HG02943 (cell line): ENCODE results near the gene FXYD5.
"Not testable (repeated sequence)": the region's sequence is repeated elsewhere in the genome, so short reads cannot be mapped to it uniquely, and the experiment has no call there.

Experiments used
- ATAC-seq: cut with Tn5 transposase; IDR thresholded peaks from one replicate; pipeline ENCODE4 v1.9.1; 2021; ENCODE audit warnings: mild to moderate bottlenecking, low read depth, moderate library complexity; ENCODE audit not compliant: unreplicated experiment

The FXYD5 gene

DNA sequence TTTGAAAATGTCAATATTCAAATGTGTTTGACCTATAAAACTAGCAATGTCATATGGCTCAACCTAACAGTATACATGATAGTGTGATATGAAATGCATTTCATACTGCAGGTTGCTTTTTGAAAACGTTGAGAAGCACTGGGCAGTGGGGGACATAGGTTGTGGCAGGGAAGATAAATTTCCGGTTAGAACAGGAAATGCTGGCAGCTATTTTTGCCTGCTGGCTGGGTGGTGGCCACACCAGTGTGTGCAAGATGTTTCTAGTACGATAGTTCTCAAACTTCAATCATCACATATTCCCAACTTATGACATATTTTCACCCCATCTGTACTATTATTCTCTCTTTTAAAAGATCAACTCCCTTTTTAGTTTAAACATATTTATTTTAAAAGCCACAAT is 17.2 kb downstream of the FXYD5 start:
- ATAC-seq = no peak

DNA sequence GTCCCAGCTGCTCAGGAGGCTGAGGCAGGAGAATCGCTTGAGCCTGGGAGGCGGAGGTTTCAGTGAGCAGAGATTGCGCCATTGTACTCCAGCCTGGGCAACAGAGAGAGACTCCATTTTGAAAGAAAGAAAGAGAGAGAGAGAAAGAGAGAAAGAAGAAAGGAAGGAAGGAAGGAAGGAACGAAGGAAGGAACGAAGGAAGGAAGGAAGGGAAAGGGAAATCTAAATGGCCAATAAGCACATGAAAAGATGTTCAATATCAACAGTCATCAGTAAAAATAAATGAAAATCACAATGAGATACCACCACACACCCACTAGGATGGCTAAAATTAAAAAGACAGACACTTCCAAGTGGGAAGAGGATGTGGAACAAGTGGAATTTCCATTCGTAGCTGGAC is 19.7 kb downstream of the FXYD5 start:
- ATAC-seq = no peak

DNA sequence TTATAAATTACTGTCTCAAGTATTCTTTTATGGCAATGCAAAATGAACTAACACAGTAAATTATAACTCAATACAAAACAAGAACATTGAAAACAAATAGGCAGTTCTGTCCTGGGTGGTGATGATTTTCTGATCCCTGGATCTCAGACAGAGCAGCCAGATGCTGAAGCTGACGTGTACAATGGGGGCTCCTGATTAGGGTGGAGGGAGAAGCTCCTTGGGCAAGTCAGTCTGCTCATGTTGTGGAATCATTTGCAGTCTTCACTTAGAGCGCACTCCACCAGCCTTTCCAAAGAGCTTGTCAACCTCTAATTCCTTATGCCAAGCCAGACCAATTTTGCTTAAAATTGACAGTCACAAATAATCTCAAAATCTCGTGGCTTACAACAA is 21.6 kb downstream of the FXYD5 start:
- ATAC-seq = no peak

DNA sequence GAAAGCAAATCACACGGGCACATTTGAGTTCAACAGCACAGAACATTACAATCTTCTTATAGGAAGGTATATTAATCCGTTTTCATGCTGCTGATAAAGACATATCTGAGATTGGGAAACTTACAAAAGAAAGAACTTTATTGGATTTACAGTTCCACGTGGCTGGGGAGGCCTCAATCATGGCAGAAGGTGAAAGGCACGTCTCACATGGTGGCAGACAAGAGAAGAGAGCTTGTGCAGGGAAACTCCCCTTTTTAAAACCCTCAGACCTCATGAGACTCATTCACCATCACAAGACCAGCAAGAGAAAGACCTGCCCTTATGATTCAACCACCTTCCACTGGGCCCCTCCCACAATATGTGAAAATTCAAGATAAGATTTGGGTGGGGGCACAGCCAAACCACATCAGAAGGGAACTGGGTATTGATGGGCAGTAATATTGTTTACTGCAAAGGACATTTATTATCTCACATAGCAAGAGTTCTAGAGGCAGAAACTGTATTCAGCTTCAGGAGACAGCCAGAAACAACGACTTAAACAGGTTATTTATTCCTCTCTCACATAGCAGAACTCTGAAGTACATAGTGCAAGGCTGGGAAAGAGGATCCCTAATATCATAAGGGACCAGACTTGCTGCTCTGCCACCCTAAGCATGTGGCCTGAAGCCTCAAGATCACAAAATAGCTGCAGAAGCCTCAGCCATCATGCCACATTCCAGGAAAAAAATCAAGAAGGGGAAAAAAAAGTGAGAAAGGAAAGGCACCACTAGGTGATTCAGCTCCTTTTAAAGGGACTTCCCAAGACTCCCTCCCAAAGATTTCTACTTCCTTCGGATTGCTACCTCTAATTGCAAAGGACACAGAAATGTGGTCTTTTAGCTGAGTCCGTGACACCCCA is 23.1 kb downstream of the FXYD5 start:
- ATAC-seq = no peak

DNA sequence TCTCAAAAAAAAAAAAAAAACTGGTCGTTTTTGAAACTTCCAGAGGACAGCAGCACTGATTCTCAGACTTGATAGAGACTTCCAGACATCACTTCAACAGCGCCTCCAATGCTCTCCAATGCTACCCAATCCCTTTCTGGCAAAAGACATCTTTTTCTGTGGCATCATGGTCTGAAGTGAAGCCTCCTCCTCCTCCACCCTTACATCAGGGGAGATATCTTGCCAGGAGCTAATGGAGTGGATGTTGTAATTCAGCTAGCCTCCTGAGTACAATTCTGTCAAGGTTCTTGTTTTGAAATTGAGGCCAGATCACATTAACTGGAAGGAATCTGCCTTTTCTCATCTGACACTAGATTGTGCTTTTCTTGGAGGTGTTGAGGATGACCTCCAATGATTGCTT is 24.2 kb downstream of the FXYD5 start:
- no peak for ATAC-seq

DNA sequence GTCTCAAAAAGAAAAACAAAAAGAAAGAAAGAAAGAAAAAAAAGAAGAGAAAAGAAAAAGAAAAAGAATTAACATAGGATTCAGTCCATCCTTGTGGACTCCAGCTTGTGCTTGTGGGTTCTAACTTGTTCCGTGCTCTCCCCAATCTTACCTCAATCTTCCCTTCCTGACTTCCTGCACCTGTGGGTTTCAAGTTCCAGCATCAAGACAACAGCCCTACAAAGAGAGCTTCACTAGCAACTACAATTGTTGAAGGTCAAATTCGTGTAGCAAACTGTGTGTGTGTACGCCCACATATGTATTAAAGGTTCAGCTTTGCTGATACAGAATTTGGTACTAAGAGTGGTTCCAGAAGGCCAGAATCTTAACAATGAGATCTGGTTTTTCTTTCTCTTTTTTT is 25.3 kb downstream of the FXYD5 start:
- ATAC-seq = no peak

DNA sequence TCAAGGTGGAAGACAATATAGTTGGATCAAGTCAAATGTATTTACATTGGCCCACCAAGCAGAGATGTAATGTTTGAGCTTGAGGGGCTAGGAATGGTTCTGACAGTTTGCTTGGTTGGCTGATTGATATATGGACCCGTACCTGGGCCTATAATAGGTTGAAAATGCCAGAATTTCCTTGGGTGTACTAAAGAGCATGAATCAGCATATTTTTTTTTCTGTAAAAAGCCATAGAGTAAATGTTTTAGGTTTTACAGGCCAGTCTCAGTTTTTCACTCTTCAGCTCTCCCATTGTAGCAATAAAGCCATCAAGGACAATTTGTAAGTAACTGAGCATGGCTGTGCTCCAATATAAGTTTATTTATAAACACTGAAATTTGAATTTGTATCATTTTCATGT is 26.9 kb downstream of the FXYD5 start:
- no peak for ATAC-seq

DNA sequence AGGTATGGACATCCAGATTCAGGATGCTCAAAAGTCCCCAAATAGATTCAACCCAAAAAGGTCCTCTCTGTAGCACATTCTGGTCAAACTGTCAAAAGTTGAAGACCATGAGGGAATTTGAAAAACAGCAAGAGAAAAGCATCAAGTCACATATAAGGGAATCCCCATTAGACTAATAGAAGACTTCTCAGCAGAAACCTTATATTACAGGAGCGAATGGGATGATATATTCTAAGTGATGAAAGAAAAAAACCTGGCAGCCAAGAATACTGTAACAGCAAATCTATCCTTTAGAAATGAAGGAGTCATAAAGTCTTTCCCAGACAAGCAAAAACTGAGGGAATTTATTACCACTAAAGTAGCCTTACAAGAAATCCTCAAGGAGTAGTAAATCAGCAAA is 29.7 kb downstream of the FXYD5 start:
- ATAC-seq = no peak

DNA sequence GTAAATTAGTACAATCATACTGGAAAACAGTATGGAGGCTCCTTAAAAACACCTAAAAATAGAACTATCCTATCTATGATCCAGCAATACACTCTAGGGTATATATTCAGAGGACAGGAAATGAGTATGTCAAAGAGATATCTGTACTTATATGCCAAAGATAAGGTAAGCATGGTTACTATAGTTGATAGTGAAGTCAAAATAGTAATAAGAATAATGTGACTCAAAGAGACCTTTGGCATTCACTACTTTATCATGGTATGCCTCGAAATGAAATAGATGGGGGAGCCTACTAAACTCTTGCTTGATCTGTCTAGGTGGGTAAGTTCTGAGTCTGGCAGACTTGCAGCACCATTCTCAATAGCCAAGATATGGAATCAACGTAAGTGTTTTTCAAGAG is 30.3 kb downstream of the FXYD5 start:
- no peak for ATAC-seq

DNA sequence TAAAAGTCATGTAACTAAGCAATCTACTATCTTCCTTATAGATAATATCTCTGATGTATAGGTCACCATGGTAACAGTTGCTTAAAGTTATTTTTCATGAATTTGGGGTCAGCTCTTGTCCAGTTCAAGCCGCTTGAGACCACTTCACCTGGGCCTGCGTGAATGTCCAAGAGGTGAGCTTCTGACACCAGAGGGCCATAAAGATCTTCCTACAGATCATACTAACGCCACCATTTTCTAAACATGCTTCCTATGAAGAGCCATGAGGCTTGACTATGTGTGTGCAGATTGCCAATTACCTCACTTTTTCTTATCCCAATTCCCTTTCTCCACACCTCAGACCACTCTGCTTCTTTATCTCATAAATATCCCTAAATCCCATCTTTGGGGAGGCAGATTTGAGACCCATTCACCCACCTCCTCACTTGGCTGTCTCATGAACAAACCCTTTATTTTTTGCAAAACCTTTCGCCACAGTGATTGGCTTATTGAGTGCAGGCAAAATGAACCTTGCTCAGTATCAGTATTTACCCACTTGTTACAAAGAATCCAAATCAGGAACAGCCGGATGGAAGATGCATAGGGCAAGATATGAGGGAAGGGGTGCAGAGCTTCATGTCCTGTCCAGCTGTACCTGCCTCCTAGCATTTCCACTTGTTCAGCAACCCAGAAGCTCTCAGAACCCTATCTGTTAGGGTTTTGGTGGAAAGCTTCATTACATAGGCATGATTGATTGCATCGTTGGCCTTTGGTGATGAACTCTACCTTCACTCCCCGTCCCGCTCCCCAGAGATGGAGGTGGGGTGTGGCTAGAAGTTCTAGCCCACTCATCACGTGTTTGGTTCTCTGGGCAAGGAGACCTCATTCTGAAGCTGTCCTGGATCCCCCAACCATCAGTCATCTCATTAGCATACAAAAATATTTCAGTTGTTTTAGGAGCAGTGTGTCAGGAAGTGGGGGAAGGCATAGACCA is 39.8 kb downstream of the FXYD5 start:
- no peak for ATAC-seq

DNA sequence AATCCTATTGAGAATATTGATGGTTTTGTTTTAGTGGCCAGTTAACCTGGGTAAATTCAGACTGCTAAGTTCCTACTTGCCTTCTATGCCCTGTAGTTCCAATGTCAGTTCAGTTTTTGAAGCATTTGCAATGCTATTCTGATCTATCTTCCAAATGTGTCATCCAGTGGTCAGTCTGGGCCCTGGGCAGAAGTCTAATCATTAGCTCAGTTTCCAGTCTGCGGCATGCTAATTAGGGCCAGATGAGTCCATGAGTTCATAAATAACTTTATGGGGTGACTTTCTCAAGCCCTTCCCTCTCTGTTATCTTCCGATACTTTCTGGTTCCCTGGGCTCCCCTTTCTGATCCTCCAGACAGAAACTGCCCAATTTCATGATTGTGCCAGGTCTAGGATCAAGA is 41.3 kb downstream of the FXYD5 start:
- no peak for ATAC-seq

DNA sequence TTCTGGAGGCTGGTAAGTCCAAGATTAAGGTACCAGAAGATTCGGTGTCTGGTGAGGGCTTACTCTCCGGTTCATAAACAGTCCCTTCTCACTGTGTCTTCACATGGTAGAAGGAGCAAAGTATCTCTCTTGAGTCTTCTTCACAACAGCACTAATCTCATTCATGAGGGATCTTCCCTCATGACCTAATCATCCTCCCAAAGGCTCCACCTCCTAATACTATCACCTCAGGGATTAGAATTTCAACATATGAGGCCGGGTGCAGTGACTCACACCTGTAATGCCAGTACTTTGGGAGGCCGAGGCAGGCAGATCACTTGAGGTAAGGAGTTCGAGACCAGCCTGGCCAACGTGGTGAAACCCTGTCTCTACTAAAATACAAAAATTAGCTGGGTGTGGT is 42.3 kb downstream of the FXYD5 start:
- not testable (repeated sequence) for ATAC-seq

DNA sequence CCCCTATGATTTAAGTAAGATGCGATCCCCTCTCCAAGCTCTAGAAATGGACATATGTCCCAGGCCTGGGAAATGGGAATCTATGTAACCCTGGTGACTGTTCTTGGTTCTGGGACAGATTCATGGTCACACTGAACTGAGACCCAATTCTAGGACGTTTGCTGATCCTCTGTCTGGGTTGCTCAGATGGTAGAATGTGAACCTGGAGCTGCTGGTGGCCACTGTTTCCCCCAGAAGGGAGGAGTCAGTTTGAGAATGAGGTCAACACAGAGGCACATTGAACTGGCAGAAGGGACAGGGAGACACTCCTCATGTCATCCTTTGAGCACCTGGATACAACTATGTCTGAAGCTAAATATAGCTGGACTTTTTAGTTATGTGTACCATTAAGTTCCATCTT is 44.9 kb downstream of the FXYD5 start:
- no peak for ATAC-seq

DNA sequence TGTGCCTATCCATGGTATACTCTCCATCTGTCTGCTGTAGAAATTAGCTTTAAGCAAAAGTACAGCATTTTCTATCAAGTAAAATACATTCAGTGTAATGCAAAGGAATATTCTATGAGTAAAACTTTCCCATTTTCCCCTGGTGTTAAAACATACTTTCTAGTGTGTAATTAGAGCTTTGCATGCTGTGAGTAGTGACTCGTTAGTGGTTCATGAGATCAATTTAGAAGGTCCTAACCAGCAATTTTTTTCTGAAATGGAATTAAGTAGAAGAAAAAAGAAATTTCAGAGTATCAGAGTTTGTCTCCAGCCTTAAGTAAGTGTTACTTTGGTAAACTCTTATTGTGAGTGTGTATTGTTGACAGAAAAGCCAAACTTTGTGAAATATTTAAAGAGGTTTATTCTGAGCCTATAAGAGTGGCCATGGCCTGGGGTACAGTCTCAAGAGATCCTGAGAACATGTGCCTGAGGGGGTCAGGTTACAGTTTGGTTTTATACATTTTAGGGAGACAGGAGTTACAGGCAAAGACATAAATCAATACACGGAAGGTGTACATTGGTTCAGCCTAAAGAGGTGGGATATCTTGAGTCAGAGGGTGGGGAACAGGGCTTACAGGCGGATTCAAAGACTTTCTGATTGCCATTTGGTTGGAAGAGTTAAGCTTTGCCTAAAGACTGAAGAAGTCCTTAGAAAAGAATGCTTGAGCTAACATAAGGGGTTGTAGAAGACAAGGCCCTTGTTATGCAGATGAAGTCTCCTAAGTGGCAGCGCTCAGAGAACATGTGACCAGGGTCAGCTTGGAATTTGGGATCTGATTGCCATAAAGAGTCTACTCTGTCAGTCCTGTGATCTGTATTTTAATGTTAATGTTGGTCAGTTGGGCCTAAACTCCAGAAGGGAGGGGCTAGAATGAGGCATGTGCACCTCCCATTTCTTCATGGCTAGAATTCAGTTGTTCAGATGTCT is 48.5 kb downstream of the FXYD5 start:
- no peak for ATAC-seq

DNA sequence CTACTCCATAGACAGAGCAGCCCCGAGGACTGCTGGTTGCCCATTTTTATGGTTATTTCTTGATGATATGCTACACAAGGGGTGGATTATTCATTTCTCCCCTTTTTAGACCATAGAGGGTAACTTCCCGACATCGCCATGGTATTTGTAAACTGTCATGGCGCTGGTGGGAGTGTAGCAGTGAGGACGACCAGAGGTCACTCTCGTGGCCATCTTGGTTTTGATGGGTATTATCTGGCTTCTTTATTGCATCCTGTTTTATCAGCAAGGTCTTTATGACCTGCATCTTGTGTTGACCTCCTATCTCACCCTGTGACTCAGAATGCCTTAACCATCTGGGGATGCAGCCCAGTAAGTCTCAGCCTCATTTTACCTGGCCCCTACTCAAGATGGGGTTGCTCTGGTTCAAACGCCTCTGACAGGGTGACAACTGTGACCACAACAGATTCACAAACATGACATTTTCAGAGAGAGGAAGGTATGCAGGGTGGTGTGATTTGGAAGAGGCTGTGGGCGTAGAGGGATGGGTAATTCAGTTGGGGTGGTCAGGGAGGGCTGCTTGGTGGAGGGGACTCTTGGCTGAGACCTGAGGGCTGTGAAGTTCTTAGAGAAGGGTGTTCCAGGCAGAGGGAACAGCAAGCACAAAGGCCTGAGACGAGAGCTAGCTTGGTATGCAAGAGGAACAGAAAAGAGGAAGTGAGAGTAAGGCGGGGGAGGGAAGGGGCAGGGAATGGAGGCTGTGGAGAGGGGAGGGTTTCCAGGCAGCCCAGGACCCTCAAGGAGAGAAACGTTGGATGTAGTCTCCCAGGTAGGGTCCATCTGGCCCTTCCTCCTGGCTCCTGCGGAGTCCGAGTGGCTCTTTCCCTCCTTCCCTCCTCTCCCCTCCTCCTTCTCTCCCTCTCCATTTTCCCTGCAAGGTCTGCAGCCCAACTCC is 50.5 kb downstream of the FXYD5 start:
- no peak for ATAC-seq

DNA sequence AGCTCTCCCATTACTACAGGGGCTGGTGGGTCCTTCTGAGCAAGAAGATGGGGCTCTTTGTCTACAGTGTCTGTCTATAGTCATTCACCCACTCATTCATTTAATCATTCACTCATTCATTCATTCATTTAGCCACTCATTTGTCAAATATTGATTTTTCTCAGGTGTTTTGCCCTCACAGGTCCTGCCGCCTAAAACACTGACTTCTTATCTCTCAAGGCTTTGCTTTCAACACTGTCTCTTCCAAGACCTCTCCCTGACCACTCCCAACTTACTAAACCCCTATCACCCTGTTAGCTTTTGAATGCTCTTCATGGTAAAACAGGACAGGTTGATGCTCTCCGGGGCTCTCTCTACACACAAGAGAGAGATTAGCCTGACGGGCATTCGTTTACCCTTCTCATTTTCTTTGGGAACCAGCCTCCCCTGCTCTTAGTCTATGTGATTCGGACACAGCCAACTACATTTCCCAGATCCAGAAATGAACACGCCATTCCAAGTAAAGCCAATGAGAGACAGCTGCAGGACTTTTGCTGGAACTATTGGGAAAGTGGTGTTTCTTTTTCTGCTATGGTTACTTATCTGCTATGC is 51.3 kb downstream of the FXYD5 start:
- ATAC-seq = no peak

DNA sequence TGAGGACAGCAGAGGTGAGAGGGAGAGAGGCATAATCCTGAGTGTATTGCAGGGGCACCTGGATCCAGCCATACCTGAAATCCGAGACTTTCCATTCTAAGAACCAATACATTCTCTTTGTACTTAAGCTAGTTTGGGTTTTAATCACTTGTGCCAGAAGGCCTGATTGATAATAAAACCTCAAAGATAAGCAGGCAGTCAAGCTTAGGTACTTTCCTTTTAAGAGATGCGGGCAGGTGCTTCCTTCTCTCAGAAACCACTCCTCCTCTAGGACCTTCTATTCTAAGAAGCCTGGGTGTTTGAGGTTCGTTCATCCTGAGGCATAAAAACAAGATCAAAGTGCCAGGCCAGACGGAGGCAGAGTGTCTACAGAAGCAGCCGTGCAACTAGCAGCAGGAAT is 51.8 kb downstream of the FXYD5 start:
- ATAC-seq = no peak

DNA sequence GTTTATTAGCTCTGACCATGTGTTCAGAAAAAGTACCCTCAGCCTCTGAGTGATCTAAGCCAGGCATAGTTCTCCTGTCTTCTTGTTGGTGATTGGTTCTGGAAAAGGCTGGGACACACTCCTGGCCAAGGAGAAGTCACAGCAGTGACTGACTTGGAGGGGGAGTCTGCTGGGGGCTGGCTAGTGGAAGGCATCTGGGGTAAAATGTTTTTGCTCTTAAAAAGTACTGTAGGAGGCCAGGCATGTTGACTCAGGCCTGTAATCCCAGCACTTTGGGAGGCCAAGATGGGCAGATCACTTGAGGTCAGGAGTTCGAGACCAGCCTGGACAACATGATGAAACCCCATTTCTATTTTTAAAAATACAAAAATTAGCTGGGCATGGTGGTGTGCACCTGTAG is 52.3 kb downstream of the FXYD5 start:
- no peak for ATAC-seq

DNA sequence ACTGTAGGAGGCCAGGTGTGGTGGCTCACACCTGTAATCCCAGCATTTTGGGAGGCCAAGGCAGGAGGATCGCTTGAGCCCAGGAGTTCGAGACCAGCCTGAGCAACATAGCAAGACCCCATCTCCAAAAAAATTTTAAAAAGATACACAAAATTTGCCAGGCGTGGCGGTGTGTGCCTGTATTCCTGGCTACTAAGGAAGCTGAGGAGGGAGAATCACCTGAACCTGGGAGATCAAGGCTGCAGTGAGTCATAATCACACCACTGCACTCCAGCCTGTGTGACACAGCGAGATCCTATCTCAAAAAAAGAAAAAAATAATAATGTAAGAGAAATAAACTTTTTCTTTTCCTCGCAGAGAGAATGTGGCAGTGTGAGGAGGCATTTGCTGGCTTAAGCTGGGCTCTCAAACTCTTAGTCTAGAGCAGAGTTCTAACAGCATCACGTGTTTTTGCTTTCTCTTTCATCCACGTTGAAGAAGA is 52.9 kb downstream of the FXYD5 start:
- ATAC-seq = no peak
